LNCAP (cell line): ENCODE data around the gene FHOD3.

ENCODE experiments used
- TF ChIP-seq, protein P1 (sequence below): fragments of 450-650 bp; IDR thresholded peaks from 2 replicates; pipeline ENCODE4 v1.5.1; 2017; ENCODE audit warnings: mild to moderate bottlenecking

The FHOD3 gene

DNA sequence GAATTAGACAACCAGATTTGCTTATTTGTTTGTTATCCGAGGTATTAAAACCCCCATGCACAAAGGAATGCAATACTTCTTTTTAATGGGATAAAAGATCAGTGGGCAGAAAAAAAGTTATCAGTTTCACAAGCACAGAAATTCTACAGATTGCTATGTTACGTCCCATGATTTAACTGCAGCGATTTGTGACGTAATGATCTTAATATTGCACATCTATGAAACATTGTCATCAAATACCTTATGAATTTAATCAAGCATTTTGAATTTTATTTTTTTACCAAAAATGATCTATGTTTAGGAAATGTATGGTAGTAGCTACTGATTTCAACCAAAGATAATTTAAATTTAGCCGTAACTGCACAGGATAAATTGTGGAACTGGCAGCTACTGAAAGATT lies 138.9 kb downstream of the FHOD3 start:
- TF ChIP-seq, protein P1, sequence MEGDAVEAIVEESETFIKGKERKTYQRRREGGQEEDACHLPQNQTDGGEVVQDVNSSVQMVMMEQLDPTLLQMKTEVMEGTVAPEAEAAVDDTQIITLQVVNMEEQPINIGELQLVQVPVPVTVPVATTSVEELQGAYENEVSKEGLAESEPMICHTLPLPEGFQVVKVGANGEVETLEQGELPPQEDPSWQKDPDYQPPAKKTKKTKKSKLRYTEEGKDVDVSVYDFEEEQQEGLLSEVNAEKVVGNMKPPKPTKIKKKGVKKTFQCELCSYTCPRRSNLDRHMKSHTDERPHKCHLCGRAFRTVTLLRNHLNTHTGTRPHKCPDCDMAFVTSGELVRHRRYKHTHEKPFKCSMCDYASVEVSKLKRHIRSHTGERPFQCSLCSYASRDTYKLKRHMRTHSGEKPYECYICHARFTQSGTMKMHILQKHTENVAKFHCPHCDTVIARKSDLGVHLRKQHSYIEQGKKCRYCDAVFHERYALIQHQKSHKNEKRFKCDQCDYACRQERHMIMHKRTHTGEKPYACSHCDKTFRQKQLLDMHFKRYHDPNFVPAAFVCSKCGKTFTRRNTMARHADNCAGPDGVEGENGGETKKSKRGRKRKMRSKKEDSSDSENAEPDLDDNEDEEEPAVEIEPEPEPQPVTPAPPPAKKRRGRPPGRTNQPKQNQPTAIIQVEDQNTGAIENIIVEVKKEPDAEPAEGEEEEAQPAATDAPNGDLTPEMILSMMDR = no peak

DNA sequence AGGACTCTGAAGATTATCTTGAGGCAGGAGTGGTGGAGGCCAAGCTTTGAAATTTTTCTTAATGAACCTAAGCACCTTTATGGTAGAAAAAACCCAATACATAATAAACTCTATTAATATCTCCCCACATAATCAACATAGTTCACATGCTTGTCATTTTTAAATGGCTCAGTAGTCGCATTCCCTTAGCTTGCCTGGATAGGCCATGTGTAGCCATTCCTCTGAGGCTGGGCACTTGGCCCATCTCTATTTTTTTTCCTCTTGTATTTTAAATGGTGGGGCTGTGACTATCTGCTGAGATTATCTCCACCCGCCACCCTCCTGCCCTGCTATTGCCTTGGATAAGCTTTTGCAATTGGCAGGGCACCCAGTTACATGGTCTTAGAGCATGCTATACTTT lies 143.1 kb downstream of the FHOD3 start:
- TF ChIP-seq, protein P1 = no peak

DNA sequence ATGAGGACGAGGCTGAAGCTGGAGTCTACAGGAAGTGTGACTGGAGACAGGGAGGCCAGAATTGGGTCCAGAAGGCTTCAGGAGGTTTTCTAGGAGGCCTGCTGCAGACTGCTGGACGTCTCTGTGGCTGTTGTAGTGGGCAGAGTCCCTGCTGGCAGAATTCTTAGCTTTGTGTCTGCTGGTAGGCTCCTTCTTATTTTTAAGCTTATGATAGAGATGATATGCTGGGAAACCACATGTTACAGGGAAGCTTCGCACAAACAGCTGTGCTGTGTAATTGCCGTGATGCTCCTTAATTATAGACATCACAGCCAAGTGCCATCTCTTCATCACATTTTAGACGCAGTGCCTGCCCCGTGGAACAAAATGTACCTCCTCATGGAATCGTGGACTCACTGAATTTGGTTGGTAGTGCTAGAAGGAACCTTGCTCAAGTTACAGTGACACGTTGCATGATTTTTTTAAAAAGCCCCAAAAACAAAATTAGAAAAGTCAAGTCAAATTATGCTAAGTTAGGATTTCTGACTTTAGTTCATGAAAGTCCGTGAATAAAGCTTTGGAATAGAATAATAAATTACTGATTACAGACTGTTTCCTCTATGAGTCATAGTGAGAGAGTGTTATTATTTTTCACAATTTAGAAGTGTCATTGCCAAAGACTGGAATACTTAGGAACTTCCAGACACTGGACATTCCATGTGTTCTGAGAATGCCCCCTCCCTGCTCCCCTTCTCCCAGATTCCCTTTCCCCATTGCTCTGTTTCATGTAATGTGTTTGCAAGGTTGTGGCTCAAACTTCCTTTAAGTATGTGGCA lies 144.1 kb downstream of the FHOD3 start:
- TF ChIP-seq, protein P1 = no peak

DNA sequence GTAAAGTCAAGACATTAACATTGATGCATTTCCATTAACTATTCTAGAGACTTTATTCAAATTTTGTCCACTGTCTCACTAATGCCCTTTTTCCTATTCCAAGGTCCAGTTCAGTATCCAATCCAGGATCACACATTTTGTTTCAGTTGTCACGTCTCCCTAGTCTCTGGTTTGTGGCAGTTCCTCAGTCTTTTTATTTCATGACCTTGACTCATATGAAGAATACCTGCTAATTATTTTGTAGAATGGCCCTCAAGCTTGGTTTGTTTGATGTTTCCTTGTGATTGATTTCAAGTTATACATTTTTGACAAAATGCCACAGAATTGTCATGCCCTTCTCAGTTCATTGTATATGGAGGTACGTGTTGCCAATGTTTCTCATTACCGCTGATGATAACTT lies 145.2 kb downstream of the FHOD3 start:
- TF ChIP-seq, protein P1 = no peak

DNA sequence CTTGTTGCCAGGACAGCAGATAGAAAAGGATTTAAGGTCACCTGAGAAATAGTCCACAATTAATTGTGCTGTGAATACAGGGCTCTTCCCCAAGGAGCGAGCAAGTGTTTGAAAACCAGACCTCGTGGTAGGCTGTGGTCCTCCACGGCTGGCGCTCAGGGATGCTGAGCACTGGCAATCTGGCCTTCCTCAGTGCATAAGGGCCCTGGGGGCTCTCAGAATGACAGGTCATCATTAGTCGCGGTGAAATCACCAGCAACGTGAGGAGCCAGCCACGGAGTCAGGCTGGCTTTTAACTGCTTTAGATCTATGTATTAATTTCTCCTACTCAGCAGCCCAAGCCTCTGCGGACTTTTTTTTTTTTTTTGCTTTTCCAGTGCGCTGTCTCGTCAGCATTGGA lies 148.5 kb downstream of the FHOD3 start:
- TF ChIP-seq, protein P1 = no peak

DNA sequence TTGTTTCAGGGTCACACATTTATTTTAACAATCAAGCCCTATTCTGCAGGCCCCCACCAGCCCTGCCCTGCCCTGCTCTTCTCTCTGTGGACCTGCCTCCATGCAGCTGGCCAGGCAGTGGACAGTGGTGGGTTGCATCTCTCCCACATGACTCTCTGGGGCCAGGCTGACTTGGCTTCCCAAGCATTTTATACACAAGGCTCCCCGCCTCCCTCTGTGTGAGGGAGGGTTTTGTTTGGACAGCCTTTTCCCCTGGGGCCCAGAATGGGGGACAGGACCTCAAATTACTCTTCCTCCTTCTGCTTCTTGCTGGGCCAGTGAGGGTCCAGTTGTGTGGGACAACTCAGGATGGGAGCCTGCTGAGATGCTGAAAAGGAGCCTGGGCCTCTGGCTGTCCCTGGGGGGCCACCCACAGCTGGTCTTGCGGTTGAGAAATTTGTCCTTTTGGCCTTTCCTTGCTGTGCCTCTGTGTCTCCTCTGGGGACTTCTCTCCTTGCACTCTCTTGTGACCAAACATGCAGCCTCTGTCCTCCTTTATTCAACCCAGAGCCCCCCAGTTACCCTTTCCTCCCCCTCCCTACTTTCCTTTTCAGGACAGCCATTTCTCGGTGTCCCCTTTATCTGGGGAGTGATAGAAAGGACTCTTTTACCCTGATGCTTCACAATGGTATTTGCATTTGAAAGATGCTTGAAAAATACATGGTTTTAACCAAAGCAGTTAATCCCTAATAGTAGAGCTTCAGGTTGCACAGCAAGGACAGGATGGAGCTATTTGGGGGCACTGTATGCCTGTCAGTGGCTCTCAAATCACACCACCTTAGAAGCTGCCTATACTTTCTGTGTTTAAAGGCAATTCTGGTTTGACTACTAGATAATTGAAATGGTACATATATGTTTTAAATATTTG lies 151.1 kb downstream of the FHOD3 start:
- TF ChIP-seq, protein P1 = no peak

DNA sequence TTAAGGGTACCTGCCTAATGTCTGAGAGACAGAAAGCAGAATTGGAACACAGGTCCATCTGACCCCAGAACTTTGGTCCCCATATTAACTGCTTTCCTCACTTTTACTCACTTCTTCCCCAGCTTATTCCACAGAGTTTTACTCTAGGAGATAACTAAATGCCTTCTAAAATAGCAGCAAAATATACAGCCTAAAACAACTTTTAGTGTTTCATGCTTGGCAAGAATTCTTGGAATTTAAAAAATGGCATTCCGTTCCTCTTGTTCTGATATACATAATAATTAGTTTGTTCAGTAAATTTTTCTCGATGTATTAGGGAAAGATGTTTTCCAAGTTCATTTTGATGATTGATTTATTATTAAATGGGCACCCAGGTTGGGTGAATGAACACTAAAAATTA lies 151.9 kb downstream of the FHOD3 start:
- TF ChIP-seq, protein P1 = no peak
